Mesenchymal stem cell (in vitro differentiated cells and primary cell): ENCODE data around the gene SH3PXD2A.

ENCODE experiments used
- DNase-seq: peaks from one replicate; pipeline ENCODE4 v3.0.0-alpha.2; 2013
- H2AFZ ChIP-seq: one replicate; pipeline ENCODE4 v1.6.1; 2013; ENCODE audit warnings: low read depth, mild to moderate bottlenecking, control low read depth, inconsistent platforms, low read length, moderate library complexity
- H2AK5ac ChIP-seq: 2 replicates; pipeline ENCODE4 v1.6.1; 2013; ENCODE audit warnings: low read length, moderate library complexity, mild to moderate bottlenecking, inconsistent platforms; ENCODE audit not compliant: severe bottlenecking
- H2BK120ac ChIP-seq: one replicate; pipeline ENCODE4 v1.6.1; 2013; ENCODE audit warnings: low read depth, mild to moderate bottlenecking, inconsistent platforms, low read length, moderate library complexity
- H2BK12ac ChIP-seq, 2 experiments: one replicate each; pipeline ENCODE4 v1.6.1; 2013; ENCODE audit warnings: inconsistent platforms in 2 of 2, low read length in 2 of 2, mild to moderate bottlenecking in 2 of 2, moderate library complexity in 2 of 2, control low read depth in 1 of 2
- H2BK15ac ChIP-seq: one replicate; pipeline ENCODE4 v1.6.1; 2013; ENCODE audit warnings: mild to moderate bottlenecking, low read depth, inconsistent platforms; ENCODE audit not compliant: poor library complexity, severe bottlenecking
- H2BK5ac ChIP-seq: 2 replicates; pipeline ENCODE4 v1.6.1; 2013; ENCODE audit warnings: low read depth, mild to moderate bottlenecking, low read length, control low read depth, inconsistent platforms; ENCODE audit not compliant: poor library complexity, severe bottlenecking
- H3K14ac ChIP-seq, 2 experiments: one replicate each; pipeline ENCODE4 v1.6.1; 2013; ENCODE audit warnings: inconsistent platforms in 2 of 2, low read length in 2 of 2, control low read depth in 1 of 2, mild to moderate bottlenecking in 1 of 2, moderate library complexity in 1 of 2
- H3K18ac ChIP-seq, 2 experiments: one replicate each; pipeline ENCODE4 v1.6.1; 2013; ENCODE audit warnings: inconsistent platforms in 2 of 2, low read length in 2 of 2, control low read depth in 1 of 2, low read depth in 1 of 2, mild to moderate bottlenecking in 1 of 2
- H3K23ac ChIP-seq, 2 experiments: one replicate each; pipeline ENCODE4 v1.6.1; 2013; ENCODE audit warnings: inconsistent platforms in 2 of 2, low read length in 2 of 2, mild to moderate bottlenecking in 2 of 2, moderate library complexity in 2 of 2, control low read depth in 1 of 2
- H3K27ac ChIP-seq: 2 replicates; pipeline ENCODE4 v1.5.1; 2013; ENCODE audit warnings: mild to moderate bottlenecking, moderate library complexity, low read length, control low read depth, inconsistent platforms; ENCODE audit not compliant: poor library complexity, severe bottlenecking
- H3K27me3 ChIP-seq, 2 experiments: 2 replicates each; pipeline versions ENCODE4 v1.6.1 to v1.7.0; 2013; ENCODE audit warnings: low read length in 2 of 2, mild to moderate bottlenecking in 2 of 2, moderate library complexity in 2 of 2, control low read depth in 1 of 2, inconsistent platforms in 1 of 2; ENCODE audit not compliant: control insufficient read depth in 1 of 2, insufficient read depth in 1 of 2
- H3K36me3 ChIP-seq, 2 experiments: 2 replicates each; pipeline versions ENCODE4 v1.6.1 to v1.7.0; 2013; ENCODE audit warnings: low read length in 2 of 2, control low read depth in 1 of 2, inconsistent platforms in 1 of 2, low read depth in 1 of 2, mild to moderate bottlenecking in 1 of 2; ENCODE audit not compliant: insufficient read depth in 2 of 2, control insufficient read depth in 1 of 2
- H3K4ac ChIP-seq, 2 experiments: one replicate each; pipeline ENCODE4 v1.6.1; 2013; ENCODE audit warnings: inconsistent platforms in 2 of 2, low read length in 2 of 2, mild to moderate bottlenecking in 2 of 2, moderate library complexity in 2 of 2, control low read depth in 1 of 2, low read depth in 1 of 2
- H3K4me1 ChIP-seq: 2 replicates; pipeline ENCODE4 v1.6.1; 2013; ENCODE audit warnings: low read depth, low read length, control low read depth; ENCODE audit not compliant: control insufficient read depth, insufficient read depth
- H3K4me2 ChIP-seq: 2 replicates; pipeline ENCODE4 v1.6.1; 2013; ENCODE audit warnings: low read length, mild to moderate bottlenecking, inconsistent platforms; ENCODE audit not compliant: poor library complexity, severe bottlenecking
- H3K4me3 ChIP-seq, 2 experiments: 2 replicates each; pipeline versions ENCODE4 v1.5.1 to v1.7.0; 2013; ENCODE audit warnings: low read length in 2 of 2, mild to moderate bottlenecking in 2 of 2, control low read depth in 1 of 2, low read depth in 1 of 2; ENCODE audit not compliant: insufficient read depth in 1 of 2
- H3K79me1 ChIP-seq: replicated peaks from 2 replicates; pipeline ENCODE4 v1.6.1; 2013; ENCODE audit warnings: mild to moderate bottlenecking, control low read depth, low read length, inconsistent platforms; ENCODE audit not compliant: poor library complexity, severe bottlenecking
- H3K9ac ChIP-seq: 2 replicates; pipeline ENCODE4 v1.7.0; 2013; ENCODE audit warnings: mild to moderate bottlenecking, low read length, moderate library complexity
- H3K9me3 ChIP-seq: 2 replicates; pipeline ENCODE4 v1.7.0; 2013; ENCODE audit warnings: mild to moderate bottlenecking, low read length; ENCODE audit not compliant: control insufficient read depth
- H4K8ac ChIP-seq: one replicate; pipeline ENCODE4 v1.6.1; 2013; ENCODE audit warnings: inconsistent platforms, mild to moderate bottlenecking, low read length, moderate library complexity
- H4K91ac ChIP-seq: one replicate; pipeline ENCODE4 v1.6.1; 2013; ENCODE audit warnings: mild to moderate bottlenecking, low read length, inconsistent platforms
- WGBS: methylation state at CpG from one replicate; pipeline ENCODE4 v1.1.7; 2013; ENCODE audit warnings: mixed read lengths; 5-methylcytosine and 5-hydroxymethylcytosine counted together

The SH3PXD2A gene

GRCh38 chr10:103888113-103888841, 32.9 kb upstream of the SH3PXD2A start:
- H3K14ac ChIP-seq, result no peak overlapping the region
- WGBS, result 9% methylated on average over 1 of the region's 6 CpGs
- H3K27me3 ChIP-seq, result no peaks in the 10 kb centered on the region
- peaks cover 11 to 80% of the 10 kb centered on the region in 2 experiments for H3K36me3 ChIP-seq
- no peak overlapping the region for H4K8ac ChIP-seq
- no peak overlapping the region for H3K4ac ChIP-seq
- H2AK5ac ChIP-seq, result peak overlapping the region; percentile 55
- no peak overlapping the region for H2BK120ac ChIP-seq
- DNase-seq, result peak; percentile 90
- H4K91ac ChIP-seq, result no peak overlapping the region
- no peak overlapping the region for H2BK15ac ChIP-seq
- H3K23ac ChIP-seq, result no peak overlapping the region
- H3K9me3 ChIP-seq, result no peaks in the 10 kb centered on the region
- peaks cover 8% of the 10 kb centered on the region for H3K4me1 ChIP-seq
- no peak overlapping the region for H2AFZ ChIP-seq
- H3K4me2 ChIP-seq, result no peak overlapping the region
- no peak overlapping the region for H3K18ac ChIP-seq
- no peak overlapping the region for H3K4me3 ChIP-seq
- peak overlapping the region in 1 of 2 experiments; percentile 28 for H2BK12ac ChIP-seq
- H2BK5ac ChIP-seq, result no peak overlapping the region
- H3K27ac ChIP-seq, result peak overlapping the region; percentile 75
- peaks cover 14% of the 10 kb centered on the region for H3K79me1 ChIP-seq
- peak overlapping the region; percentile 66 for H3K9ac ChIP-seq

DNA sequence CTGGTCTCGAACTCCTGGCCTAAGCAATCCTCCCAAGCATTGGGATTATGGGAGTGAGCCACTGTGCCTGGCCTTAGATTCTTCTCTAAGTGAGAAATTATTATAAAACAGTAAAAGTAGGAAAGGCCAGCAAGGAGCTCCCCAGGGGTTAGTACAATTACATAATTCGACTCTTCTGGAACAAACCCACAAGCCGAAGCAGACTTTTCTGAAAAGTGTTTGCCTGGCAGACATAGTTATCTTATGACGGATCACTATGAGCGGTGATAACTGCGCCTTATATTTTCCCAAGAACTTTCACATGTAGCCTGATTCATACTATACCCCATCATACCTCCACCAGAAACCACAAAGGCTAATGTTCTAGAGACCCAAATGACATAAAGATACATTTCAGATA, 30.2 kb upstream of the SH3PXD2A start:
- H2BK15ac ChIP-seq, result no peak overlapping the region
- 95% methylated on average over 6 of the region's 6 CpGs for WGBS

DNA sequence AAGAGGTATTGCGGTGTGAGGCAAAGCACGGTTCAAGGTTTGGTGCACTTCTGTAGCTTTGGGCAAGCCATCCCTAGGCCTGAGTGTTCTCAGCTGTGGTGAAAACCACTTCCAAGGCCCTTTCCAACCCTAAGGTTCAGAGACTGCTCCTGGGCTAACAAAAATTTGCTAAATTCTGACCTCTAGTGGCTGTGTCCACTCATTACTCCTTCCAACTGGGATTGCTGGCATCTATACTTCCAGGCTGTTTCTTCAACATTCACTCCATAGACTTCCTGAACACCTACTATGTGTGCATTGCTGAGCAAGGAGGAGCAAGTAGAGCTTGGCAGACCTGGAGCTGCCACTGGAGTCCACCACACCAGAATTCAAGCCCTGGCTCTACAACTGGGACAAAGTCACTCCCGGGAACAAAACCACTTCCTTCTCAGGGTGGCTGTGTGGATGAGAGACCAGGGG, 29.3 kb upstream of the SH3PXD2A start:
- H2AFZ ChIP-seq, result no peak overlapping the region
- no peak overlapping the region for H2BK12ac ChIP-seq
- no peak overlapping the region for H4K8ac ChIP-seq
- H3K9me3 ChIP-seq, result no peaks in the 10 kb centered on the region
- H3K27me3 ChIP-seq, result no peaks in the 10 kb centered on the region
- peak overlapping the region in 1 of 2 experiments; percentile 28 for H3K18ac ChIP-seq
- H3K79me1 ChIP-seq, result peaks cover 4% of the 10 kb centered on the region
- peaks cover 8% of the 10 kb centered on the region for H3K4me1 ChIP-seq
- H3K4me2 ChIP-seq, result no peak overlapping the region
- no peak overlapping the region for H2BK5ac ChIP-seq
- WGBS, result 27% methylated on average over 2 of the region's 3 CpGs
- no peak overlapping the region for H2AK5ac ChIP-seq
- H2BK15ac ChIP-seq, result no peak overlapping the region
- H3K4ac ChIP-seq, result no peak overlapping the region
- H3K9ac ChIP-seq, result peak overlapping the region; percentile 21
- H3K14ac ChIP-seq, result no peak overlapping the region
- H3K36me3 ChIP-seq, result peaks cover 24 to 83% of the 10 kb centered on the region in 2 experiments
- H3K4me3 ChIP-seq, result no peak overlapping the region
- DNase-seq, result peak; percentile 76
- H3K27ac ChIP-seq, result no peak overlapping the region
- H4K91ac ChIP-seq, result no peak overlapping the region
- no peak overlapping the region for H3K23ac ChIP-seq
- no peak overlapping the region for H2BK120ac ChIP-seq

More for the DNA sequence above, 30.2 kb upstream of the SH3PXD2A start:
- no peak overlapping the region for H4K91ac ChIP-seq
- H3K9me3 ChIP-seq, result no peaks in the 10 kb centered on the region
- H3K4me1 ChIP-seq, result peaks cover 8% of the 10 kb centered on the region
- no peak overlapping the region for H3K23ac ChIP-seq
- no peak for DNase-seq
- no peak overlapping the region for H2BK5ac ChIP-seq
- H2AFZ ChIP-seq, result no peak overlapping the region
- no peak overlapping the region for H3K27ac ChIP-seq
- no peak overlapping the region for H3K4me2 ChIP-seq
- no peak overlapping the region for H3K14ac ChIP-seq
- no peak overlapping the region for H3K4ac ChIP-seq
- no peak overlapping the region for H3K4me3 ChIP-seq
- H3K9ac ChIP-seq, result peak overlapping the region; percentile 37
- H3K36me3 ChIP-seq, result peaks cover 23 to 83% of the 10 kb centered on the region in 2 experiments
- H3K27me3 ChIP-seq, result no peaks in the 10 kb centered on the region
- no peak overlapping the region for H2BK120ac ChIP-seq
- H2BK12ac ChIP-seq, result no peak overlapping the region
- H4K8ac ChIP-seq, result no peak overlapping the region
- peaks cover 6% of the 10 kb centered on the region for H3K79me1 ChIP-seq
- no peak overlapping the region for H2AK5ac ChIP-seq
- no peak overlapping the region for H3K18ac ChIP-seq

DNA sequence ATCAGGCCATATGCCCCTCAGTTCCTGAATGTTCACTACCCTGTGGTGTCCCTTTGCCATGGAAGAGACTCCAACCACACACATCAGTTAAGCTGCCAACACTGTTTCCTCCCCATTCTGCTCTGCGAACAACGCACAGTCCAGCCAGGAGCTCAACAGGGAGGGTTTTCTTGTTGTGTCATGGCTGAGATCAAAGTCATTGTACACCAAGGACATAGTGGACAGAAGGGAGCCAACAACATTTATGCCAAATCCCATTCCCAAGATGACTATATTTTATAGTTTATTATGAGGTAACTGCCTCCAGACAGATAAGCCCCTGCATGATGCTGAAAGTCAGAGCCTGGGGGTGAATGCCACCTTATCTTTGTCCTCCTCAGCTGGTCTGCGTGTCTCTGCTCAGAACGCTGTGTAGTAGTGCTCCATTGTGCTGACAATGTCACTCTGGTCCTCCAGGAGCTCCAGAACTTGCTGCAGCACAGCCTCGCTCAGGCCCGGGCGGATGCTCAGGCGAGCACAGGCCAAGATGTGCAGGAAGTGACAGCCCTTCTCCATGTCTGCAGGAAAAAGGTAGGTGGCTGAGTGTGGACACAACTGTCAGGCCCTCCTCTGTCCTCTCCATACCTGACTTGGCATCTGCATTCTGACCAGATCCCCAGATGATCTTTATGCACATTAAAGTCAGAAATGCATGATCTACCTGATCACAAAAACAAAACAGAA, 27.1 kb upstream of the SH3PXD2A start:
- DNase-seq, result no peak
- Histone ChIP-seq H3K9me3 (no peaks in the 10 kb centered on the region), H3K14ac (no peak overlapping the region), H3K79me1 (peaks cover 4% of the 10 kb centered on the region), H4K8ac (no peak overlapping the region), H3K23ac (no peak overlapping the region), H3K18ac (no peak overlapping the region), H3K27me3 (no peaks in the 10 kb centered on the region), H3K4me3 (no peak overlapping the region), H3K4ac (no peak overlapping the region), H3K36me3 (peaks cover 34 to 95% of the 10 kb centered on the region in 2 experiments), H2BK12ac (no peak overlapping the region), H3K4me1 (peaks cover 5% of the 10 kb centered on the region), H2BK15ac (no peak overlapping the region), H4K91ac (no peak overlapping the region), H3K4me2 (no peak overlapping the region), H3K9ac (no peak overlapping the region), H2BK120ac (no peak overlapping the region), H3K27ac (no peak overlapping the region), H2AK5ac (no peak overlapping the region), H2AFZ (no peak overlapping the region), H2BK5ac (no peak overlapping the region)
- 94% methylated on average over 6 of the region's 8 CpGs for WGBS
